H1 (cell line): ENCODE results near the gene USP35. TPM values are rescaled to one million over a fixed set of nuclear protein-coding genes. Genes with fewer than 3 reads are reported as not detected.

ENCODE experiments used
- KDM1A ChIP-seq: fragments of 200-600, 300-600 bp; sonication (generic); IDR thresholded peaks from 2 replicates; pipeline ENCODE4 v1.7.1; 2016; ENCODE audit warnings: mild to moderate bottlenecking, low read length, borderline replicate concordance
- NANOG ChIP-seq: IDR thresholded peaks from 2 replicates; pipeline ENCODE4 v1.6.1; 2011; ENCODE audit warnings: low read length, low read depth, mild to moderate bottlenecking, inconsistent platforms; ENCODE audit not compliant: insufficient read depth, poor library complexity, severe bottlenecking
- PHF8 ChIP-seq: fragments of 200-600 bp; sonication (generic); conservative IDR thresholded peaks from 2 replicates; pipeline ENCODE4 v1.7.1; 2012; ENCODE audit warnings: low read depth, mild to moderate bottlenecking, inconsistent platforms, low read length, moderate library complexity
- RFX5 ChIP-seq: IDR thresholded peaks from 2 replicates; pipeline ENCODE4 v1.6.1; 2011; ENCODE audit warnings: low read depth, low read length, improper control_type of control experiment, borderline replicate concordance
- TCF12 ChIP-seq: IDR thresholded peaks from 2 replicates; pipeline ENCODE4 v1.6.1; 2011; ENCODE audit warnings: low read depth, mild to moderate bottlenecking, low read length
- polyA plus RNA-seq, 7 experiments: library from polyadenylated mRNA; depleted of rRNA in 3 of 7; stranded (reverse) in 5 of 7; unstranded in 2 of 7; fragments of >200 nt in 5 of 7; fragments of 200-250 nt in 2 of 7; gene quantifications; 1 replicate in 5 of 7; 2 replicates in 1 of 7; 4 replicates in 1 of 7; pipeline versions ENCODE4 v1.2.1 to v1.2.3, GENCODE V29; 2011 to 2013; ENCODE audit warnings: missing spikeins in 2 of 7, mixed read lengths in 2 of 7
- total RNA-seq: library from RNA; stranded (reverse); fragmentation: NEBNext Ultra II Directional; extraction: Animal tissue kit (Norgen Biotek cat#: 25700); gene quantifications from 2 replicates; pipeline ENCODE4 v1.2.1, GENCODE V29; 2021

USP35 gene
- total and polyA plus RNA-seq, 2 of the 8 experiments (the other 6 are each of a cell fraction or from before 2014, with no cell fraction given): 4.6 to 6.8 TPM

DNA sequence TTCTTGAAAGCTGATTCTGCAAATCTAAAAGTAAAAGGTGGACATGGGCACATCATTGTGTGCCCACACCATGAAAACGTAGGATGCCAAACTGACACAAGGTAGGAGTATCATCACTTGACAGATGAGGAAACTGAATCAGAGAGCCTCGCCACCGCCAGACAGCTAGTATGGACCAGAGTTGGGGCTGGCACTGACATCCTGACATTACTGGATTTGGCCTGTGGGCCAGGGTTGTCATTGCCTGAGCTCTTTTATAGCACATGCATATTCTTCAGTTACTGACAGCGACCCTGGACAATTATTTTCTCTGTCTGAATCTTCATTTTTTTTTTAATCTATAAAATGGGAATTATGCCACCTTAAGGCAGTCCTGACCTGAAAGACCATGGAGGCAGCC, 16.5 kb downstream of the USP35 start (continued):
- no peak for TF ChIP-seq KDM1A
- TF ChIP-seq PHF8: no peak
- no peak for TF ChIP-seq TCF12
- no peak for TF ChIP-seq NANOG
- no peak for TF ChIP-seq RFX5
- TF ChIP-seq, all 59 proteins: peak for 0
